Stimulated activated CD8-positive, alpha-beta memory T cell treated with anti-CD3 and anti-CD28 coated beads, Interleukin-15, amount 100 ng/mL, for 48 hours (primary cell): ENCODE data around the gene REV1.

Experiments used
- DNase-seq, 2 donors: peaks; one replicate each; pipeline ENCODE4 v3.0.0-alpha.2; 2020; ENCODE audit warnings: low read depth in 2 of 2

REV1 gene

DNA sequence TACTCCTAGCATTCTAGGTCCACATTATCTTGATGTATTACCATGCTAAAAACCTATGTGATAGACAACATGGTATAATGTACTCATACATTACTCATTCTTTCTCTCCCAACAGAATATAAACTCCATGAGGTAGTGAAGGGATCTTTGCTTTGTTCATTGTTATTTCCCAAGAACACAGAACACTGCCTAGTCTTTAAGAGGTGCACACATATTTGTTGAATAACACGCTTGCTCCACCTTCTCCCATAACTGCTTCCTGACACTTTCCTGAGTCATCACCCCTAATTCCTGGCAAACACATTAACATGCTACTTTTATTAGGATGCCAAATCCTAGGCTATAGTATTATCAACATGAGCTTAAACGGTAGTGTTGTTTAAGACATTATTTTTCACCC lies 41.3 kb downstream of the REV1 start:
- no peak for DNase-seq

DNA sequence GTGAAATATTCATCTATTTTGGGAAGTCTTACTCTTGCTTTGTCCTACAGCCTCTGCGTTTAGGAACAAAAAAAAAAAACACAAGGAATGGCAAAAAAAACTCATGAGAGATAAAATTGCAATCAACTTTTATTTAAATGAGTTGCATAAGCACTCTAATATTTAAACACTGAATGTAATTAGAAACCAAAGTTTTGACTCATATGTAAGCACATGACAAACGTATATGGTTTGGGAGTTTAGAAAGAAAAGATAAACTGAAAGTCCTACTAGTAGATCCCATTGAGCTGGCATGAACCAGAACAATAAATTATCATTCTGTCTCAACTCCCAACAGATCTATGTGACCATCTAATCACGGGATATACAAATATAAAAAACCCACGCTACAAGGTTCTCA lies 44.8 kb downstream of the REV1 start:
- DNase-seq: no peak

DNA sequence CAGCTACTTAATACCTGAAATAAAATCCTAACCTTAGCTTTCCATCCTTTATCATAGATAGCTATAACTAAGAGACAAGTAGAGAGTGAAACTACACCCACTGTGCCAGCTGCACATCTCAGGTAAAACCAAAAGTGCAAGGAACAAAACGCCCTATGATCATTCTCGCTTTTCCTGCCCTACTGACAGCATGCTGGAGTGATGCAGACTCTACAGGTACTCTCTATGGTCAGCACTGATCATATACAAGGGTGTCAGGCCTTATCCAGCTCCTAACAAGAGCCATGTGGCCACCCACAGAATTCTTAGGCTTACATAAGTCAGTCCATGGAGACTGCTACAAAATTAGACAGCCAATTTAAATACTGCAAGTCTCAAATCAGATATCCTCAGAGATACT lies 45.6 kb downstream of the REV1 start:
- DNase-seq: no peak

DNA sequence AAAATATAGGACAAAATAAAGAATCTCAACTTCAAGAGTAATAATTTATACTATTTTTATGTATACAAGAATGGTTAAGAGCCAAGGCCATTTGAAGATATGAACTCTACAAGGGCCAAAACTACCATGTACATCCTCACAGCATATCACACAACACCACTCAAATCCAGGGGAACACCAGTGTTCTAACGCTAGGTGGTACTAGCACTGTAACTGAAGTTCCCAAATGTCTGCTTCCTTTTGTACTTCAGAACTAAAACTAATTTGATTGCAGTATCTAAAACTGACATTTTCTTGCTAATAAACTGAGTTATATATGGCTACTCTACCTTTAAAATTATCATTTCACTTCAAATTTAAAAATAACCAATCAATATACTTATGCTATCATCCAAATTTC lies 47.0 kb downstream of the REV1 start:
- no peak for DNase-seq

DNA sequence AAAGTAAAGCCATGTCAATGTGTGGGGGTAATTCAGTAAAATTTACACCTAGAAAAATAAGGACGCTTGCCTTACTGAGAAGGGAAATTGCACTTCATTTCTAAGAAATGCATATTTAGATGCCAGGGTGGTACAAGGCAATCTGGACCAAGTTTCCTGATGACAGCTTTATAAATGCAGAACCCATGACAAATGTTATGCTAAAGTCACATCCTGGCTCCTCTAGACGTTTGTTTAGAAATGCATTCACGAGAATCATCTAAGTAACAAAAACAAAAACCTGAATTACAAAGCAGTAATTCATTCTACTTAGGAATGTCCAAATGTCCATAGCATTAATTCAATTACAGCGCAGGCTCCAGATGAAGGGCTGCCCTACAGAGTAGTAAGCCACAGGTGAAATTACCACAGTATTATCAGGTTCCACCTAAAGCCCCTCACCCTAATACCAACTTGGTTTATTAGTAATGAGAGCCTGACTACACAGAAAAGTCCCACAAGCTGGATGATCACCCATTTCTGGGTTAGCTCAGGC lies 49.8 kb downstream of the REV1 start:
- no peak for DNase-seq

GRCh38 chr2:99436874-99437273 lies 52.9 kb downstream of the REV1 start:
- no peak for DNase-seq

DNA sequence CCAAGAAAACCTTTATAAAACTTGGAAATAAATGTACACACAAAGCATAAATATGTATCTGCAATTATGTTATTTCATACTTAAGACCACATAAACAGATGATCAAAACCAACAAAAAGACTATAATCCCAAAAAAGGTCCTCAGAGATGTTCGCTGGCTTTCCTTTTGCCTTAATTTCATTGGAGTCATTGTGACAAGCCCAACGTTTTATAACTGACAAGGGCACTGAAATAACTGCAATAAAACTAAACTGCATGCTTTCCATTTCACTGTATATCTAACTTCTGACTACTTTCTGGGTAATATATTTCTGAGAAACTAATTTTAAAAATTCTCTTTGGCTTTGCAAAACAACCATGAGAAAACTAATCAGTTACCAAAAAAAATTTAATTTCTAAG lies 56.5 kb downstream of the REV1 start:
- no peak for DNase-seq

- no peak for DNase-seq
These were observed 58.1 kb downstream of the REV1 start for GRCh38 chr2:99431587-99432275.

- no peak for DNase-seq
These were observed 59.1 kb downstream of the REV1 start for GRCh38 chr2:99430614-99431291.

GRCh38 chr2:99425022-99425421 lies 64.8 kb downstream of the REV1 start:
- no peak for DNase-seq

GRCh38 chr2:99424371-99424770 lies 65.4 kb downstream of the REV1 start:
- DNase-seq: no peak

- DNase-seq: no peak
These were observed 67.2 kb downstream of the REV1 start for GRCh38 chr2:99422599-99422998.

DNA sequence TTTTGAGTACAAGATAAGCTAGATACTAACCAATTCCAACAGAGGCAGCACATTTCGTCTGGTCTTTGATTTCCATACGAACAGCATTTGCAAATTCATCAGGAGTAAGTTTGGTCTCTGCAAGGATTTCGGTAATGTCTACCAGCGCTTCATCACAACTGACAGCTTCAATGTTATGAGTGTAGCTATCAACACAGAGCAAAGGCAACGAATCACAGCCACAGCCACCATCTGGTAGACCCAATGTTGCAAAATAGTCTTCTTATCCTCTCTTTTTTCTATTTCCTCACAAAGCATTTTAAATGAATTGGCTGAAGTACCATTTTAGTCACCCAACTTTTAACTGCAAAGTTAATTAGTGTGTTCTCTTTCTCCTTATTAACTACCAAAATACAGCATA lies 68.3 kb downstream of the REV1 start:
- DNase-seq: no peak

- no peak for DNase-seq
These were observed 69.0 kb downstream of the REV1 start for GRCh38 chr2:99420751-99421299.

DNA sequence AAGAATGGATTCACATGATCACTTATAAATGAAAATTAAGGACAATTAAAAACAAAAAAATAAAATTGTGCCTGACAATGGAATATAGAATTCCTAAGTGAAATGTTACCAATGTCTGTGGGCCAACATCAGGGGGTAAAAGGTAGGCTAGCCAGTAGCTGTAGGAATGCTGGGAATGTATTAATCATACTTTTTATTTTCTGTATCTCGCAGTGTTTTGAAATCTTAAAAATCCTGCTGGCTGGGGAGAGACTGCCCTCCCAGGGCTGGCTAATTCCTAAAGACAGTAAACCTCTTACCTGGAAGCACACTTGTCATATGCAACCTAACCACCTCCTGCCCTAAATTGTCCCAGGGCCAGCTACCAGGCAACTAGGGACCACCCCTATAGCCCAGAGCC lies 69.8 kb downstream of the REV1 start:
- no peak for DNase-seq

GRCh38 chr2:99417396-99417795 lies 72.4 kb downstream of the REV1 start:
- DNase-seq: no peak

DNA sequence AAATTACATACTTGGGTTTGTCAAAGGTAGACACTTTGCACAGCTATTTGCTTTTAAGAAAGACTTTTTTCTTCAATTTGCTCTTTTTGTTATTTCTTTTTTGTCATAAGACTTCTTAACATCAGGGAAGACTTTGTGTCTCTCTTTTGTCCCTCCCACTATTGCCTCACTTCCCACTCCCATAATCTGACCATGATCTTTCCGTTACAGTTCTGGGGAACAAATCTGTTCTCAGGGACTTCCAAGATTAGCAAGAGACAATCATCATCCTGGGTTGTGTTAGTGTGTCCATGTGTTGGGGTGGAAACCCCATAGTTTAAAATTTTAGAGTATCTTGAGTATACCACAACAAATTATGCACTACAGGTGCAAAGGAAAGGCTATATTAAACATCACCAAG lies 75.3 kb downstream of the REV1 start:
- DNase-seq: no peak

DNA sequence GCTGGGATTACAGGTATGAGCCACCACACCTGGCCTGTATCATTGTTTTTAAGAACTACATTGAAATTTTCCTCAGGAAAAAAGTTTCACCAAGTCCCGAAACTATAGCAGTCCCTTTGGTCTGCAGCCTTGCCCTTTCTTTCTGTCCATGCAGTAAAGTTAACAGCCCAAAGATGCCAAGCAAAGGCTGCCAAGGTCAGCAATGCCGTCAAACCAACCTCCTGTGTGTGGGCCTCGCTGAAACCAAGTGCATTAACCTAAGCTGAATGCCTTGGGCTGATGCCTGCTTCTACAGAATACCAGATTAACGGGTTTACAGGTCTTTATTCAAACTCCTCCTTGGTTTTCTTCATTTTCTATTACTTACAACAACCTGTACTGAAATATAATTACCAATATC lies 79.5 kb downstream of the REV1 start:
- DNase-seq: no peak

DNA sequence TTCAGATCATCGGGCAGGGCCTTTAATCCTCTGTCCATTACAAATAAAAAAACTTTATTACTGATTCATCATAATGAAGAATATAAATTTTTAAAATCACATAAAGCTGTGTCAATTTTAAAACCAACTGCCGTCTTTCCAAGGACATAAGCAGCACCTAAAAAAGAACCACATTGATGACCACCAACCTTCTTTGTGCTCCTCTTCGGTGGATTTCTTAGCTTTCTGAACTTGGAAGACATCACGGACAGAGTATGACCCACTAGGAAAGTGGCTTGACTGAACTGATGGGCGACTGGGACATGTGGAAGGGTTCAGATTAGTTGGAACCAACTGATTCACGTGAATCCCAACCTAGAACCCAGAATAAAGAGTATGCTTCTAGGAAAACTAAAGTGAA lies 83.7 kb downstream of the REV1 start:
- DNase-seq: no peak

- no peak for DNase-seq
These were observed 84.8 kb downstream of the REV1 start for GRCh38 chr2:99404797-99405669.

DNA sequence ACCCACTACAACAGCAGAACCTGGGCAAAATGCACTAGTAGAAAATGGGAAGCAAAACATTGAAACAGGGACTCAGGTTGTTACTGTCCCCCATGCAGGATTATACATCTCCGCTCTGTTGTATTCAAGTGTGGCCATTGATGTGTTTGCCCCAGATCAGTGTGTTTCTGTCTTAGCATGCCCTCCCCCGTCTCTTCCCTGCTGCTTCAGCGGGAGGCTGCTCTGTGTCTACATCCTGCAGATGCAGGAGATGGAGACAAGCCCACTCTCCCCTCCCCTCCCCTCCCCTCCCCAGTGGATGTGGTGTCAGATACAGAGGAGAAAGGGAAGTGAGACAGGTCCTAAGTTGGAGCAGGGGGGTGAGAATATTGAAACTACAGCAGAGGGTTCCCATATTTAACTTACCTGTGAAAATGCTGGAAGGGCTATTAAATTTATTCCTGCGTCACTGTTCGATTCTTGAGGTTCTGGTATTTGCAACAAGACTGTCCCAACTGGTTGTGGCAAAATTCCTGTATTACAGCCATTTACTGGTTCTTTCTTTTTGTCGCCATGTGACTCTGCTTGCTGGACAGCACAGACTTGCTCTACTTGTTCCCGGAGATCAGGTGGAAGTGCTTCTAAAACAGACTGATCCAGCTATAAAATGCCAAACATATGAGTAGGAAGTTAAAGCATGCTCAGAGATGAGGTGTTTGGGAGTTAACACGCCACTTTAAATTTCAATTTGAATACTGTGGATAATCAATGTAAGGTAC lies 85.6 kb downstream of the REV1 start:
- DNase-seq: no peak

DNA sequence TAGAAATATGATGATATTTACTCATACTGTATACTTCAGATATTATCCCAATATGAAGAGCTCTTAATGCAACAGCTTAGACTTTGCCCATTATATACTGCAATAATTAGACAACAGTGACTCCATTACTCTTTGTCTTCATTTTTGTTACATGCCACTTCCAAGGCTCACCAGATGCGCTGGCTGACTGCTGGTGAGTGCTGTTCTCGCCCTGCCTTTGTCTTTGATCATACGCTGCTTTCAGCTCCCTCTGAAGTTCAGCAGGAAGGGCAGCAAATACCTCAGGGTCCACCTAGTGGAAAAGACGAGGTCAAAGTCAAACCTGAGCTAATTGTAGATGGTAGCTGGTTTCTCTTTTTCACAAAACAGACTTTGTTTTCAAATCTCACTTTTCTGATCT lies 86.3 kb downstream of the REV1 start:
- DNase-seq: no peak
